Stimulated activated naive CD8-positive, alpha-beta T cell treated with anti-CD3 and anti-CD28 coated beads, Interleukin-15, Interleukin-2, amounts not matched to agents 100 ng/mL and 50 ng/mL, for 24 hours (primary cell): Measurements from ENCODE around the gene ROBO1.

Experiments used
- H3K27ac Mint-ChIP-seq: one replicate; pipeline ENCODE4 v1.8.0; 2021; ENCODE audit warnings: mild to moderate bottlenecking, mixed read lengths
- H3K27me3 Mint-ChIP-seq: one replicate; pipeline ENCODE4 v1.8.0; 2021; ENCODE audit warnings: mixed read lengths
- H3K36me3 Mint-ChIP-seq: one replicate; pipeline ENCODE4 v1.8.0; 2021; ENCODE audit warnings: low read depth, mixed read lengths
- H3K4me1 Mint-ChIP-seq: one replicate; pipeline ENCODE4 v1.8.0; 2021; ENCODE audit warnings: low read depth, mixed read lengths
- H3K4me3 Mint-ChIP-seq: one replicate; pipeline ENCODE4 v1.8.0; 2021; ENCODE audit warnings: mild to moderate bottlenecking, mixed read lengths
- H3K9me3 Mint-ChIP-seq: one replicate; pipeline ENCODE4 v1.8.0; 2021; ENCODE audit warnings: mixed read lengths

ROBO1 gene

DNA sequence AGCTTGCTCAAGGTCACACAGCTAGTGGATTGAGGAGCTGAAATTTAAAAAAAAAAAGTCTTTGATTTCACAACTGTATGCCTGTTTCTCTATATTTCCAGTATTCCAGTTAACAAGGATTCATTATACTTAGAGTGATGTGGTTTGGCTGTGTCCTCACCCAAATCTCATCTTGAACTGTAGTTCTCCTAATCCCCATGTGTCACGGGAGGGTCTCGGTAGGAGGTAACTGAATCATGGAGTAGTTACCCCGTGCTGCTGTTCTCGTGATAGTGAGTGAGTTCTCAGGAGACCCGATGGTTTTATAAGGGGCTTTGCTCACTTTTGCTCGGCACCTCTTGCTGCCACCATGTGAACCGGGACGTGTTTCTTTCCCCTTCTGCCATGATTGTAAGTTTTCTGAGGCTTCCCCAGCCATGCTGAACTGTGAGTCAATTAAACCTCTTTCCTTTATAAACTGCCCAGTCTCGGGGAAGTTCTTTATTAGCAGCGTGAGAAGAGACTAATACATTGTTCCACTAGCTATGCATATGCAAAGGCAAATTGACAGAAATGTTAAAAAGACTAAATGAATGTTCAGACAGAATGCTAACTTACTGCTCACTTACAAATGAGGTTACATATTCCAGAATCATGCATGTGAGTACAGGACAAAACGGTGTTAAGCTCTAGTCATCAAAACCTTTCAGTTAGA lies 1101.9 kb downstream of the ROBO1 start:
- no peaks in the 10 kb centered on the region for H3K9me3 Mint-ChIP-seq
- no peak overlapping the region for H3K4me3 Mint-ChIP-seq
- H3K4me1 Mint-ChIP-seq: no peaks in the 10 kb centered on the region
- no peak overlapping the region for H3K27ac Mint-ChIP-seq
- H3K36me3 Mint-ChIP-seq: no peaks in the 10 kb centered on the region
- no peaks in the 10 kb centered on the region for H3K27me3 Mint-ChIP-seq

DNA sequence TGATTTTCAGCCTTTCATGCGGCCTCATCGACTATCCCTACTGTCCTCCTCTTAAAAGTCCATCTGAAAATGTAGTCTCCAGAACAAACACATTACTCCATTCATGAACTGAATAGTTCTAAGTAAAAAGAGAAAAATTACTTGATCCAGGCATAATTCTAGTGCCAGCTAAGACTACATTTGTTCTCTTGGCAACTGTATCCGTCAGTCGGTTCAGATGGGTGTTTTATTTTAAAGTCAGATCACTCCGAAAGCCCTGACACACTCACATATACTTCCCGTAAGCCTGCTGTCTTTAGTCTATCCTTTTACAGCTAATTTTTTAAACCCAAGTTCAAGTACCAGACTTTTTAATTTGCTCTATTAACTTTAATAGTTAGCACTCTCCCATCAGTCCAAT lies 1102.7 kb downstream of the ROBO1 start:
- Mint-ChIP-seq H3K4me1 (no peaks in the 10 kb centered on the region), H3K36me3 (no peaks in the 10 kb centered on the region), H3K4me3 (no peak overlapping the region), H3K27ac (no peak overlapping the region), H3K9me3 (no peaks in the 10 kb centered on the region), H3K27me3 (no peaks in the 10 kb centered on the region)

DNA sequence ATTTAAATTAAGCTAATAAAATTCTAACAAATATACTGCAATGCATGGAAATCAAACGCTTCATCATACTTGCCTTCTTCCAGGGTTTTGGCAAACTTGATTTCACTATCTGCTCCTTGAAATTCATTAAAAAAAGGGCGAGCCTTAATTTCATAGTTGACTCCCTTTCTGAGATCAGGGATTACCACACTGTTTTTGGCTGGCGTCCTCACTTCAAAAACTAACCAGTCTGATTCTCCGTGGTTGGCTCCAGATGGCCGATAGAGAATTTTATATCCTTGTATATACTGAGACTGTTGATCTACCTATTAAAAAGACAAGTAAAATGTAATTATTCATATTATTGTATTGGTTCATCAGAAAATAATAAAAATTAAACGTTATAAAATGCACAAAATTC lies 1106.8 kb downstream of the ROBO1 start:
- Mint-ChIP-seq H3K27me3 (no peaks in the 10 kb centered on the region), H3K27ac (no peak overlapping the region), H3K4me1 (no peaks in the 10 kb centered on the region), H3K36me3 (no peaks in the 10 kb centered on the region), H3K9me3 (no peaks in the 10 kb centered on the region), H3K4me3 (no peak overlapping the region)

DNA sequence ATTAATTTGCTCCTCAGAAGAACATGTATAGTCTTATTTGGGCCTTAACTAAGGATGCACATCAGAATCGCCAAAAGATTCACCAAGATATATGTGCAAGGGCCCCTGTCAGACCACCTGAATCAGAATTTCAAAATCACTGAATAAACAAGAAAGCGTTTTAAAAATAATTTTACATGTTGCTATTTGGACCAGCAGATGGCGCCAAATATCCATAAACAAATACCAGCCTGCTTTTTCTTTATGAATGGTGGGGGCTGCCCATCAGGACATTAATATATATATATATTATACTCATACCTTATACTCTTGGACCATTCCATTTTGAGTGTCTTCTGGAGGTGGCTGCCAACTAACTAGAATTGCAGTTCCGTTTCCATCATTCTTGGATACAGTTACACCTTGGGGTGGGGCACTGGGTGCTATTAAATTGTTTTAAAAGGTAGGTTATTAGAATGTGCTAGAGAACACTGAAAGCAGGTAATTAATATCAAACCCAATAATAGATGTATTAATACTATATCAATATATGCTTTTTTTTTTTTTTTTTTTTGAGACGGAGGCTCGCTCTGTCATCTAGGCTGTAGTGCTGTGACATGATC lies 1108.3 kb downstream of the ROBO1 start:
- H3K4me1 Mint-ChIP-seq: no peaks in the 10 kb centered on the region
- no peaks in the 10 kb centered on the region for H3K9me3 Mint-ChIP-seq
- no peak overlapping the region for H3K27ac Mint-ChIP-seq
- H3K27me3 Mint-ChIP-seq: no peaks in the 10 kb centered on the region
- no peak overlapping the region for H3K4me3 Mint-ChIP-seq
- H3K36me3 Mint-ChIP-seq: no peaks in the 10 kb centered on the region

DNA sequence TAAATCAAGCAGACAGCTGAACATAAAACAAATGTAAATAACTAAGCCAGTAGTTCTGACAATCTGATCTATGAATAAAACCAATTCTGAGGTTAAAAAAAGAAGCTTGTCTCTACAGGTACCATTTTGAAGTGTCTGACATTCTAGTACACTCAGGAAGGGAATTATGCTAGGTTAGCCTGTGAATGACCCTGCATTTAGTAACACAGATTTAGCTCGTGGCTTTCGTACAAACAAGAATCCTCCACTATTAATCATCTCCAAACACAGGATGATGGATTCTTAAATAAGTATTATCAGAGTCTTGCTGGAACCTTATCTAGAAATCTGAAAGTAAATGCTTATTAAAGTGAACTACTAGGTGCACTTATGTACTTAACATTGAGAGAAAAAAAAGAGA lies 1120.1 kb downstream of the ROBO1 start:
- Mint-ChIP-seq H3K9me3 (no peaks in the 10 kb centered on the region), H3K27me3 (no peaks in the 10 kb centered on the region), H3K4me3 (no peak overlapping the region), H3K36me3 (no peaks in the 10 kb centered on the region), H3K4me1 (no peaks in the 10 kb centered on the region), H3K27ac (no peak overlapping the region)

DNA sequence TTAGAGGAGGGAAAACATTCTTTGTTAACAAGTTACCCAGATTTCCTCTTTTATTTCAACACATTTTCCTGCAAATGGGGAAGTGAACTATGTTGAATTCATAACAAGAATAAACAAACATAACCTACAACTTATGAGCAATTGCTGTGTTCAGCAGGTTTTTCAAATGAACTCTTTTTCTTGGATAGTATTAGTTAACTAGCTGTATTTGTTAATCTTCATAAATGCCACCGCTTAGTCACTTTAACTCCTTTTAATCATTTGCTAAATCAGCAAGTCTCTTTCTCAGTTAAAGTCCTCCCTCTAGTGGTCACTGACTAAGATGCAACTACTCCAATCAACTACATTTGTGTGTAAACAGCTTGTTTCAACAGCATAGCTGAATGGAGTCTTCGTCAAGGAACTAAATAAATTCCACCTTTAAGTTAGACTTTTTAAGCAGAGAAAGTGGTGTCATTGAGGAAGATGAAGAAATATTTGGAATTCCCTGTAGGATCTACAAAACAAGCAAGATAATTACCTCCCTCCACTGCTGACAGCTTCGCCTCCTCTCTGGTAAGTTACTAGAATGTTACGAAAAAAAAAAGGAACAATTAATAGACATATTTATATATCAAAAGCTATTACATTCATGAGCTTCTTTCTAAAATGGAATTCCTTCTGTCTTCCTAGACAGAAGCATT lies 1122.0 kb downstream of the ROBO1 start:
- H3K27ac Mint-ChIP-seq: no peak overlapping the region
- H3K27me3 Mint-ChIP-seq: no peaks in the 10 kb centered on the region
- H3K4me3 Mint-ChIP-seq: no peak overlapping the region
- no peaks in the 10 kb centered on the region for H3K4me1 Mint-ChIP-seq
- H3K9me3 Mint-ChIP-seq: no peaks in the 10 kb centered on the region
- no peaks in the 10 kb centered on the region for H3K36me3 Mint-ChIP-seq

DNA sequence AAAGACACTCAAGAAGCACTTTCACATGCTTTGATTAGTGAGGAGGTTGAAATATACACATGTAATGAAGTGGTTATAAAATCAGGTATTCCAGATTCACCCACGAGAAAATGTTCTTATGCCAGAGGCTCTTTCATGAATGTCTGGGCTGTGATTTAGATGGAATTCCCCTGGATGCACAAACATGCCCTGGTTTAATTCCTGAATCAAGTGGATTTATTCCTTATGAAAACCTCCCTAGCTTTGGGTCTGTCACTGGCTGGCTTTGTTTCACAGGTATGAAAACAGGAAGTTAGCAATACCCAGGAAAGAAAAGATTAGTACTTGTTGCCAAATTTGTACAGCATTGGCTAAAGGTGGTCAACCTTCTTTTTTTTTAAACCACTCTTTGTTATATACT lies 1123.0 kb downstream of the ROBO1 start:
- no peaks in the 10 kb centered on the region for H3K9me3 Mint-ChIP-seq
- H3K27ac Mint-ChIP-seq: no peak overlapping the region
- no peaks in the 10 kb centered on the region for H3K4me1 Mint-ChIP-seq
- no peaks in the 10 kb centered on the region for H3K36me3 Mint-ChIP-seq
- H3K27me3 Mint-ChIP-seq: no peaks in the 10 kb centered on the region
- no peak overlapping the region for H3K4me3 Mint-ChIP-seq

DNA sequence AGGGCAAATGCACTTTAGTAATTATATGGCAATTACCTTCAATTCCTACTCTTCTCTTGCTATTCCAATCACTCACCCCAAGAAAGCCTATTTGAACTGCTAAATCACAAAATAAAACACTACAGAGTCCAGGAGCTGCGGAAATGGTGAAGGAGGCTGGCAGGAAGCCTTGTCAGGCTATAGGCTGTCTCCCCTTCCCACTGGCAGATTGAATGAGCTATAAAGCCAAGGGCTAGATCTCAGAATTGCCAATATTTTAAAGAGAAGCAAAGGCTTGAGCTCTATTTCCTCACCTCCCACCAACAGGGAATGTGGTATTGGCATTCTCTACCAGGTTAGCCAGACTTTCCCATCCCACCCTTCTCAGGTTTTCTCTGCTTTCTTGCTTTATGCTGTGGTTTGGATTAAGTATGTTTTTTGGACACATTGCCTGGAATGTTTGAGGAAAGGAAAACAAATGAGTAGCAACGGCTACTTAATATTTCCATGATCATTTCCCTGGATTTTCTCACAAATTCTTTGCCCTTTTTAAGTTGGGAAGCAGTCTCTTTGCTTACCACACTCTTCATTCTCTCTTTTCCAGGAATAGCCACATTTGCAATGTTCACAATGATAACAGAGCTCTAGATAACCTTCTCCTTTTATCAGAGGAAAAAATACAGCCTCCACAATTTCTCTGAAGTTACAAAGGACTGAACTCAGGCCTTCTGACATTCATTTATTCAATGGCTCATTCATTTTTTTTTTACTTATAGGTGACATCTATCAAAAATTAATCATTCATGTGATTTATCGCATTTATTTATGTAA lies 1125.4 kb downstream of the ROBO1 start:
- Mint-ChIP-seq H3K9me3 (no peaks in the 10 kb centered on the region), H3K4me3 (no peak overlapping the region), H3K27ac (no peak overlapping the region), H3K36me3 (no peaks in the 10 kb centered on the region), H3K4me1 (no peaks in the 10 kb centered on the region), H3K27me3 (no peaks in the 10 kb centered on the region)

DNA sequence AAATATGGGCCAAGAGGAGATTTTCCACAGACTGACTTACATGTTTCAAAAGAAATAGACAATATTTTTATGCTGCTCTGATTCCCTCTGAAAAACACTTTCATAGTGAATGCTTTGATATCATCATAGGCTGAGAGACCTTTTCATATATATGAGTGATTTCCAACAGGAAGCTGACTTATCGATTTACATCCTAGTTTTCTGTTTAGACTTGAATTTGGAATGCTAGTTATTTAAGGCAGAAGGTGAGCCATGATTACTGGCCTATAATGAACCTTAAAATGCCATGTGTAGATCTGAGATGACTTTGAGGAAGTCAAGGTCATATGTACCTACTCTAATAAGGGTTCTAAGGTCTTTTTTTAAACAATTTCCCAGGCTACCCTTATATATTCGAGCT lies 1126.1 kb downstream of the ROBO1 start:
- H3K36me3 Mint-ChIP-seq: no peaks in the 10 kb centered on the region
- H3K27ac Mint-ChIP-seq: no peak overlapping the region
- H3K4me3 Mint-ChIP-seq: no peak overlapping the region
- no peaks in the 10 kb centered on the region for H3K9me3 Mint-ChIP-seq
- no peaks in the 10 kb centered on the region for H3K27me3 Mint-ChIP-seq
- no peaks in the 10 kb centered on the region for H3K4me1 Mint-ChIP-seq

DNA sequence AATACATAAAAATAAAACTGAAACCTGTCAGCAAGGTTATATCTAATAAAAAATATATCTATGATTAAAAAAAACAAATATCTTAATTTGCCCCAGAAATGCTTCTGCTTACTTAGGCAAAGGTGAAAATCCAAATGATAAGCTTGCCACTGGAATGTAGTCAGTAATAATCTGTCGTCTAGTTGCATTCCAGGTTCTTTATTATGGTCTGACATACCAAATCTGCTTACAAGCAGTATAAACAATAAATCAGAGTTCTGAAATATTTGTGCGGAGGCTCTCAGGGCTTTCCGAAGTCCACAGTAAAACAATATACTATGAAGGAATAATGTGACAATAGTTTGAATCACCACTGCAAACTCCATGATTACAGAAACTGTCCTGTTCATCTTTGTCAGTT lies 1133.5 kb downstream of the ROBO1 start:
- Mint-ChIP-seq H3K4me3 (no peak overlapping the region), H3K9me3 (no peaks in the 10 kb centered on the region), H3K36me3 (no peaks in the 10 kb centered on the region), H3K27me3 (no peaks in the 10 kb centered on the region), H3K4me1 (no peaks in the 10 kb centered on the region), H3K27ac (no peak overlapping the region)

DNA sequence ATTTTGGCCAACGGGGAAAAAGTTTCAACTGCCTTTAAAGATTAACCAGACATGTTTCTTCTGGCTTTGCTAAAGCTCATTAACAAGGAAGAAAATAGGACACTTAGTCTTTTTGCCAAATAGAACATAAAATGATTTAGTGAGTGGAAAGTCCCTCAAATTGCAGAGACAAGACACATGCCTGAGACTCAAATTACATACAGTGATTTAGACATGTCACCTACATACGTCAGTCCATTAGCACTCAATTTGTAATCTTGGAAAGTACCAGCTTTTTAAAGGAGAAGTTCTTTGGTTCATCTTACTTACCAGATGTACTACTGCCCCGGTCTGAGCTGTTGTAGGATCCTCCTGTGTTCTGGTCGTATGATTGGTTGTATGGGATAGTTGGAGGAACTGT lies 1134.2 kb downstream of the ROBO1 start:
- no peaks in the 10 kb centered on the region for H3K4me1 Mint-ChIP-seq
- H3K9me3 Mint-ChIP-seq: peaks cover 4% of the 10 kb centered on the region
- H3K36me3 Mint-ChIP-seq: no peaks in the 10 kb centered on the region
- H3K27ac Mint-ChIP-seq: no peak overlapping the region
- no peaks in the 10 kb centered on the region for H3K27me3 Mint-ChIP-seq
- H3K4me3 Mint-ChIP-seq: no peak overlapping the region

DNA sequence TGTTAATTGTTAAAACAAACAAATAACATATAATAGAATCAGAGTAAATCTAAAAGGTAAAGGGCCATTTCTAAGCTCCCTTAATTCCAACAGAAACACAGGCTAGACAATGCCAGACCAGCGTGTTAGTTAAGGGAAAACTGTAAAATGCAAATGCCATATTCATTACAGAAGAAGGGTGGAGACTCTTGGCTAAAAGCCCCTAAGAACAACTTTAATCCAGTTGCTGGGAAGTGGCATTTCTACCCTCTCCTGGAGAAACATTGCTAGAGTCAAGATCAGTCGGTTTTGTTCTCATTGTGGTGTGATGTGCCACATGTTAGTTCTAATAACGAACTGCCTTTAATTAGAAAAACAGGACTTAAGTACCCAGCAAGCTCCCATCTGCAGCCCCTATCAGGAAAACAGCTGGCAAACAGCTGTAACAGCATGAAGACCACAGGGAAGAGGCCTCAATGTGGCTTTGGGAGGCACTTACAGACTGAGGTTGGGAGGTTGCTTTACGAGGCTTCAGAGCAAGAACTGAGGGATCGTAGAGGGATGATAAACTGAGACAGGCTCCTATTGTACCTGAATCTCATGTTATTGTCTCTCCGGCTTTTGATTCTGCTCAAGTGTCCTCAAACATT lies 1134.8 kb downstream of the ROBO1 start:
- H3K9me3 Mint-ChIP-seq: peaks cover 6% of the 10 kb centered on the region
- H3K27me3 Mint-ChIP-seq: no peaks in the 10 kb centered on the region
- no peaks in the 10 kb centered on the region for H3K4me1 Mint-ChIP-seq
- H3K4me3 Mint-ChIP-seq: no peak overlapping the region
- H3K27ac Mint-ChIP-seq: no peak overlapping the region
- no peaks in the 10 kb centered on the region for H3K36me3 Mint-ChIP-seq

DNA sequence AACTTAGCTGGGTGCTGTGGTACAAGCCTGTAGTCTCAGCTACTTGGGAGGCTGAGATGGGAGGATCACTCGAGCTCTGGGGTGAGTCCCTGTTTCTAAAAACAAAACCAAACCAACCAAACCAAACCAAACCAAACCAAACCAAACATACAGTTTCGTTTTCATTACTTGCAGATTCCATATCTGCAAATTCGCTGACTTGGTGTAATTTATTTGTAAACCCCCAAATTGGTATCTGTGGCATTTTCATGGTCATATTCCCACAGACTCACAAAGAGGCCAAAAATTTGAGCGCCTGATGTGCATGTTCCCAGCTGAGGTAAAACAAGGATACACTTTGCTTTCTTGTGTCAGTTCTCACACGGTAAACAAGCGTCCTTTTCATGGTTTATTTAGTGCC lies 1138.3 kb downstream of the ROBO1 start:
- H3K27ac Mint-ChIP-seq: no peak overlapping the region
- H3K36me3 Mint-ChIP-seq: no peaks in the 10 kb centered on the region
- H3K4me1 Mint-ChIP-seq: no peaks in the 10 kb centered on the region
- H3K4me3 Mint-ChIP-seq: no peak overlapping the region
- H3K9me3 Mint-ChIP-seq: peaks cover 6% of the 10 kb centered on the region
- no peaks in the 10 kb centered on the region for H3K27me3 Mint-ChIP-seq

DNA sequence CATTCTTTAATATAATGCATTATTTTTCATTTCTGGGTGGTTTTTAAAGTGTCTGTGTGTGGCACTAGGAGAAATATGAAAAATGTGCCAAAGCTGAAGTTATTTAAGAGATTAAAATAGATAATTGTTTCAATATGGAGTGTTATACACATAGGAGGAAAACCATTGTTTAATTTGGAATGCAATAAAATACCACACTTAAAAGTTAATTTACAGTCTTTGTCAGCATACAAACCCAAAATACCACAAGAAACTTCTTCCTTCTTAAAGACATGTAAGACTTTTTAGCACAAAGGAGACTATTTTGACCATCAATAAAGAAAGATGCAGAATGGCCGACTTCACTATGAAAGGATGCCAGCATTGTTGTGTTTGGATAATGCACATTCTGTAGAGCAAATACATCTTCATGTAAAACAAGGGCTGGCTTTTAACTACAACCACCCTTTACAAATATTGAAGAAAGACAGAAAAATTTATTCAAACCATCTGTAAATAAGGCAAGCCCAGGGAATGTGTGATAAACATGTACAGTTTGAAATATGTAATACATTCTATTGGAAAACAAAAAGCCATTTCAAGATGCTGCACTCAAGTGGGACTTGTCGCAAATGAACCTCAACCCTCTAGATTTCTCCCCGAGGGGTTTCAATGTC lies 1146.6 kb downstream of the ROBO1 start:
- no peaks in the 10 kb centered on the region for H3K27me3 Mint-ChIP-seq
- no peak overlapping the region for H3K4me3 Mint-ChIP-seq
- H3K27ac Mint-ChIP-seq: no peak overlapping the region
- H3K4me1 Mint-ChIP-seq: no peaks in the 10 kb centered on the region
- no peaks in the 10 kb centered on the region for H3K36me3 Mint-ChIP-seq
- no peaks in the 10 kb centered on the region for H3K9me3 Mint-ChIP-seq
